ENCODE data around the gene ZBTB14. TPM values are rescaled to one million over a fixed set of nuclear protein-coding genes. Genes with fewer than 3 reads are reported as not detected.

ZBTB14 gene
- total RNA-seq, result 9.3 and 12.9 TPM in 2 replicates

DNA sequence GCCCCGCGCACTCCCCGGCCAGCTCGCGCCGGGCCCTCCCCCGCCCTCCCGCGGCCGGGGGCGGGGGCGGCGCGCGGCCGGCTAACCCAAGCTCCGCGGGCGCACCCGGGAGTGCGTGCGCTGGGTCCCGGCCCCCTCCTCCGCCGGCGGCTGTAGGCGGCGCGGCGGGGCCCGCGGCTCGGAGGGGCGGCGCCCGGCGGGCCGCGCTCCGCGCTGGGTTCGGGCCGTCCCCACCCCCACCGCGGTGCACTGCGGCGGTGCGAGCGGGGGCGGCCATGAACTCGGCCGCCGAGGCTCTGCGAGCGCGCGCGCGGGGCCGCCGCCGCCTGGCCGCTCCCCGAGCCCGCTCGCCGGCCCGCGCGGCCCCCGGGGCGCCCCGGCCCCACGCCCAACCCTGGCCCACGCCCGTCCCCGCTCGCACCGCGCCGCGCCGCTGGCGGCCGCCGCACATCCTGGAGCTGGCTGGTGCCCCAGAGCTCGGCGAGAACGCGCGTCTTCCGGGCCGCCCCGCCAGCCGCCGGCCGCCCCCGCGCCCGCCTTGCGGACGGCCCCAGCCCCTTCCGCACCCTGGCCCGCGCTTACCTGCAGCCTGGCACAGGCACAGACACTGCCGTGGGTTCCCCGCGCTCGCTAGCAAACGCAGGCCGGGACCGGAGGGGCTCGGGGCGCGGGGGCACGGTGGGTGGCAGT lies at the start of gene ZBTB14:
TSS of gene ZBTB14 (minus strand) at position 496 of the 690 bp plus-strand sequence. CDS start 2,480 bp downstream, outside the sequence.
- DNase-seq (ENCODE audit: low read depth) (peak; percentile 22), FAIRE-seq (no peak)
- TF ChIP-seq, protein P1, sequence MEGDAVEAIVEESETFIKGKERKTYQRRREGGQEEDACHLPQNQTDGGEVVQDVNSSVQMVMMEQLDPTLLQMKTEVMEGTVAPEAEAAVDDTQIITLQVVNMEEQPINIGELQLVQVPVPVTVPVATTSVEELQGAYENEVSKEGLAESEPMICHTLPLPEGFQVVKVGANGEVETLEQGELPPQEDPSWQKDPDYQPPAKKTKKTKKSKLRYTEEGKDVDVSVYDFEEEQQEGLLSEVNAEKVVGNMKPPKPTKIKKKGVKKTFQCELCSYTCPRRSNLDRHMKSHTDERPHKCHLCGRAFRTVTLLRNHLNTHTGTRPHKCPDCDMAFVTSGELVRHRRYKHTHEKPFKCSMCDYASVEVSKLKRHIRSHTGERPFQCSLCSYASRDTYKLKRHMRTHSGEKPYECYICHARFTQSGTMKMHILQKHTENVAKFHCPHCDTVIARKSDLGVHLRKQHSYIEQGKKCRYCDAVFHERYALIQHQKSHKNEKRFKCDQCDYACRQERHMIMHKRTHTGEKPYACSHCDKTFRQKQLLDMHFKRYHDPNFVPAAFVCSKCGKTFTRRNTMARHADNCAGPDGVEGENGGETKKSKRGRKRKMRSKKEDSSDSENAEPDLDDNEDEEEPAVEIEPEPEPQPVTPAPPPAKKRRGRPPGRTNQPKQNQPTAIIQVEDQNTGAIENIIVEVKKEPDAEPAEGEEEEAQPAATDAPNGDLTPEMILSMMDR (IDR thresholded peaks at IDR 0.05; ENCODE audit: insufficient read depth, low read length, severe bottlenecking), result no peak
- Histone ChIP-seq H3K27me3 (ENCODE audit: control insufficient read depth, insufficient read depth, low read length) (no peaks in the 10 kb centered on the region), H3K36me3 (ENCODE audit: control insufficient read depth, insufficient read depth, low read length) (peaks cover 3% of the 10 kb centered on the region), H3K4me3 (ENCODE audit: low read depth, low read length) (peak within 1 kb of the TSS; percentile 49)

DNA sequence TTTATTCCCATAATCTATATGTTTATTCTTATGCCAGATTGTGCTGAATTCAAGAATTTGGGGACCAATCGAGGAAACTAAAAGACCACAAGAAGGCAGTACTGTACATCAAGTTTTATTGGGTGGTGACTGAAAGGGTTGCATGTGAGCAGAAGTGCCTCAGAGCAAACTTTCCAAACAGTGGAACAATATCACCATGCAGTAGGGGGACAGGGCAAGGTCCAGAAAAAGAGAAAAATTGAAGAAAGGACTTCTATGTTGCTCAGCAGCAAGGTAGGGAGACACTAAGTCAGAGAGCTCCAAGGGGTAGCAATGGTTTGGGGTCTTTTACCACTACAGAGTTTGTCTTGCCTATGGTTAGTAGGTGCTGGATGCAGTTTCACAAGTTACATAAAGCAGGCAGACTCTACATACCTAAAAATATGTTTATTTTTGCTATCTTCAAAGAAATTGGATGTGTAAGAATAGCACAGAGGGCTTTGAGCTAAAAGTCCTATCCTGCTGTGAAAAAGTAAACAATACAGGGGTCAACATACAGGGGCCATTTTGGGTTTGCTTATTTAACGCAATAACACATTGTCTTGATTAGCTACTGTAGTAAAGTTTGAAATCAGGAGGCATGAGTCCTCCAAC lies 43.8 kb upstream of the ZBTB14 start:
- TF ChIP-seq, protein P1 (IDR thresholded peaks at IDR 0.05; ENCODE audit: insufficient read depth, low read length, severe bottlenecking), result no peak
- Histone ChIP-seq H3K4me3 (ENCODE audit: low read depth, low read length) (no peak overlapping the region), H3K36me3 (ENCODE audit: control insufficient read depth, insufficient read depth, low read length) (no peaks in the 10 kb centered on the region), H3K27me3 (ENCODE audit: control insufficient read depth, insufficient read depth, low read length) (no peaks in the 10 kb centered on the region)
- FAIRE-seq, result no peak
- no peak for DNase-seq (ENCODE audit: low read depth)

GRCh38 chr18:5334456-5335075 lies 39.0 kb upstream of the ZBTB14 start:
- TF ChIP-seq, protein P1 (IDR thresholded peaks at IDR 0.05; ENCODE audit: insufficient read depth, low read length, severe bottlenecking), result no peak
- no peak for FAIRE-seq
- Histone ChIP-seq H3K27me3 (ENCODE audit: control insufficient read depth, insufficient read depth, low read length) (no peaks in the 10 kb centered on the region), H3K36me3 (ENCODE audit: control insufficient read depth, insufficient read depth, low read length) (no peaks in the 10 kb centered on the region), H3K4me3 (ENCODE audit: low read depth, low read length) (no peak overlapping the region)
- DNase-seq (ENCODE audit: low read depth), result no peak

- TF ChIP-seq, protein P1 (IDR thresholded peaks at IDR 0.05; ENCODE audit: insufficient read depth, low read length, severe bottlenecking), result no peak
- FAIRE-seq (no peak), DNase-seq (ENCODE audit: low read depth) (no peak)
- no peaks in the 10 kb centered on the region for H3K36me3 ChIP-seq (ENCODE audit: control insufficient read depth, insufficient read depth, low read length)
- no peaks in the 10 kb centered on the region for H3K27me3 ChIP-seq (ENCODE audit: control insufficient read depth, insufficient read depth, low read length)
- no peak overlapping the region for H3K4me3 ChIP-seq (ENCODE audit: low read depth, low read length)
These were observed 22.7 kb upstream of the ZBTB14 start for GRCh38 chr18:5318061-5318700.

- FAIRE-seq (no peak), DNase-seq (ENCODE audit: low read depth) (peak; percentile 18)
- Histone ChIP-seq H3K27me3 (ENCODE audit: control insufficient read depth, insufficient read depth, low read length) (no peaks in the 10 kb centered on the region), H3K36me3 (ENCODE audit: control insufficient read depth, insufficient read depth, low read length) (no peaks in the 10 kb centered on the region), H3K4me3 (ENCODE audit: low read depth, low read length) (no peak overlapping the region)
- TF ChIP-seq, protein P1 (IDR thresholded peaks at IDR 0.05; ENCODE audit: insufficient read depth, low read length, severe bottlenecking), result no peak
These were observed 21.7 kb upstream of the ZBTB14 start for GRCh38 chr18:5317186-5317585.
